HG03025 (cell line): Measurements from ENCODE around the gene SBF2.
"Not testable (repeated sequence)": the region's sequence is repeated elsewhere in the genome, so short reads cannot be mapped to it uniquely, and the experiment has no call there.

Experiments
- ATAC-seq: cut with Tn5 transposase; IDR thresholded peaks from one replicate; pipeline ENCODE4 v1.9.1; 2021; ENCODE audit warnings: mild to moderate bottlenecking, moderate library complexity; ENCODE audit not compliant: unreplicated experiment, low FRiP score

SBF2 gene

GRCh38 chr11:9763301-9763700, 530.7 kb downstream of the SBF2 start:
- ATAC-seq: no peak

- ATAC-seq: no peak
Observed at GRCh38 chr11:9762531-9762930, 531.5 kb downstream of the SBF2 start.

GRCh38 chr11:9761441-9761945, 532.5 kb downstream of the SBF2 start:
- ATAC-seq: no peak

- ATAC-seq: no peak
Observed at GRCh38 chr11:9760193-9760575, 533.8 kb downstream of the SBF2 start.

GRCh38 chr11:9759519-9760192, 534.4 kb downstream of the SBF2 start:
- ATAC-seq: no peak

GRCh38 chr11:9758637-9759518, 535.1 kb downstream of the SBF2 start:
- peak; percentile 27 for ATAC-seq

- ATAC-seq: peak; percentile 48
Observed at GRCh38 chr11:9757809-9758636, 536.0 kb downstream of the SBF2 start.

- no peak for ATAC-seq
Observed at GRCh38 chr11:9756878-9757277, 537.1 kb downstream of the SBF2 start.

- no peak for ATAC-seq
Observed at GRCh38 chr11:9756461-9756860, 537.6 kb downstream of the SBF2 start.

GRCh38 chr11:9755561-9756185, 538.3 kb downstream of the SBF2 start:
- no peak for ATAC-seq

- no peak for ATAC-seq
Observed at GRCh38 chr11:9754010-9754471, 540.0 kb downstream of the SBF2 start.

GRCh38 chr11:9753021-9753420, 541.0 kb downstream of the SBF2 start:
- no peak for ATAC-seq

GRCh38 chr11:9752091-9752490, 541.9 kb downstream of the SBF2 start:
- ATAC-seq: no peak

GRCh38 chr11:9750551-9750950, 543.5 kb downstream of the SBF2 start:
- ATAC-seq: no peak

- ATAC-seq: no peak
Observed at GRCh38 chr11:9748361-9748970, 545.6 kb downstream of the SBF2 start.

GRCh38 chr11:9747828-9748227, 546.2 kb downstream of the SBF2 start:
- no peak for ATAC-seq

GRCh38 chr11:9747229-9747628, 546.8 kb downstream of the SBF2 start:
- no peak for ATAC-seq

- ATAC-seq: no peak
Observed at GRCh38 chr11:9745411-9746211, 548.4 kb downstream of the SBF2 start.

GRCh38 chr11:9743512-9743911, 550.5 kb downstream of the SBF2 start:
- not testable (repeated sequence) for ATAC-seq
